ENCODE results near the gene CEP72. TPM values are rescaled to one million over a fixed set of nuclear protein-coding genes. Genes with fewer than 3 reads are reported as not detected.

CEP72 gene
- total RNA-seq, 4 donors from 2014 or later, result 2.6 to 9.4 (median 4.2) TPM

Other genes starting within 250 kb of the CEP72 start
- gene EXOC3, start 169.2 kb upstream of the CEP72 start, total RNA-seq, result 100 to 1,000 TPM in 1 of 4 donors, 10 to 100 TPM in 3; 69.9 to 240 (median 76.1) TPM
- gene SLC9A3, start 87.9 kb upstream of the CEP72 start, total RNA-seq, result 100 to 1,000 TPM in 3 of 4 donors, 1 to 10 TPM in 1; 4.8 to 701 (median 183) TPM
- gene TPPP, start 81.0 kb downstream of the CEP72 start, total RNA-seq, result 10 to 100 TPM in 1 of 4 donors, 1 to 10 TPM in 3; 2.2 to 40.6 (median 4.1) TPM
- gene ZDHHC11B, start 172.4 kb downstream of the CEP72 start, total RNA-seq, result 10 to 100 TPM in 1 of 4 donors, 1 to 10 TPM in 2, not detected in 1; 1.1 to 18.9 (median 2.4) TPM
- 10 to 100 TPM in 2 of 4 donors, 1 to 10 TPM in 2; 1.2 to 15.0 (median 10.6) TPM for gene ZDHHC11, start 238.6 kb downstream of the CEP72 start, total RNA-seq

All from transverse colon (tissue), 4 donors.